UCSD-AML1 (cell line): ENCODE measurements around the gene TNFAIP8L1.
A peak's percentile ranks its signal among the peaks of the same experiment; 100 is the strongest.
"Not testable (repeated sequence)": the region's sequence is repeated elsewhere in the genome, so short reads cannot be mapped to it uniquely, and the experiment has no call there.

Experiments used
- DNase-seq: peaks from one replicate; lab custom pipeline; 2025; ENCODE audit not compliant: unreplicated experiment; lab: John Stamatoyannopoulos, UW

The TNFAIP8L1 gene

DNA sequence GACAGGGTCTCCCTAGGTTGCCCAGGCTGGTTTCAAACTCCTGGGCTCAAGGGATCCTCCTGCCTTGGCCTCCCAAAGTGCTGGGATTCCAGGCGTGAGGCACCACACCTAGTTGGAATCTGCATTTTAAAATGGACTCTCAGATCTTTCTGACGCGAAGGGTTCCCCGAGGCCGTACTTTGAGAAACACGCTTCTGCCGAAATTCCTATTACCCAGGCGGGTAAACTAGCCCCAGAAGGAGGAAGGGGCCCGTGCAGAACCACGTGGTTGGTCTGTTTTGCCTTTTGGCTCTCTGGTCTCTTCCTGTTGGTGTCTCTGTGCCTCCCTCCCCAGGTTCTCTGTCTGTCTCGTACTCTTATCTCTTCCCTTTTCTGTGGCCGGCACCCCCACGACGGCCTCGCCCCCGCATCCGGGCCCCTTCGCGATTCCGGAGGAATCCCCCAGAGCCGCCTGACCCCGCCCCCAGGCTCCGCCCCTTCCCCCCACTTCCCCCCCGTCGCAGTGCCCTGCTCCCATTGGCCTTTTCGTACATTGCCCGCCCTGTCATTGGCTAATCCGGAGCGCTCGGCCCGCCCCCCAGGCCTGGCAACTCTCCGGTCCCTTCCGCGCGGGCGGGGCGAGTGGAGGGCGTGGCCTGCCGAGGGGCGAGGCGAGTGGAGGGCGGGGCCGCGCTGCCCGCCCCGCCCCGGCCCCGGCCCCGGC, at the start of gene TNFAIP8L1:
TNFAIP8L1 (plus strand) TSS at position 689 of the 703 bp plus-strand sequence. CDS start 12,354 bp downstream, outside the sequence.
- peak; percentile 99 for DNase-seq

GRCh38 chr19:4589579-4590410, 49.5 kb upstream of the TNFAIP8L1 start:
- DNase-seq = peak; percentile 36

- DNase-seq = no peak
Measured at GRCh38 chr19:4590559-4590958, 48.8 kb upstream of the TNFAIP8L1 start.

DNA sequence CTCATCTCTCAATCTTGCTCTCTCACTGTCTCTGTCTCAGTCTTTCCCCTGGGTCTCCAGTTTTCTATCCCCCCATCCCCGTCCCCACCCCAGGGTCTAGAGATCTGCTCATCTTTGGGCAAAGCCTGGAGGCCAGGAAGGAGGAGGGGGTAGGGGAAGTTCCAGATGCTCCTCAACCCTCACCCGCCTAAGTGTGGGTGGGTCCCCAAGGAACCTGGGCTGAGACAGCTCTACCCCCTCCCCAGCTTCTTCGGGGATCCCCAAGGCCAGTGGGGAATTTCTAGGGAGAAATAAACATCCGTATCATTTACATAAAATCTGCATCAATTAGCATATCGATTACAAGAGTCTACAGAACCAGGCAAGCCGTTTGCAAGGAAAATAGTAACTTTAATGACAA, 48.0 kb upstream of the TNFAIP8L1 start:
- DNase-seq = no peak

GRCh38 chr19:4592445-4592844, 46.9 kb upstream of the TNFAIP8L1 start:
- no peak for DNase-seq

- no peak for DNase-seq
Measured at GRCh38 chr19:4593409-4593851, 45.9 kb upstream of the TNFAIP8L1 start.

DNA sequence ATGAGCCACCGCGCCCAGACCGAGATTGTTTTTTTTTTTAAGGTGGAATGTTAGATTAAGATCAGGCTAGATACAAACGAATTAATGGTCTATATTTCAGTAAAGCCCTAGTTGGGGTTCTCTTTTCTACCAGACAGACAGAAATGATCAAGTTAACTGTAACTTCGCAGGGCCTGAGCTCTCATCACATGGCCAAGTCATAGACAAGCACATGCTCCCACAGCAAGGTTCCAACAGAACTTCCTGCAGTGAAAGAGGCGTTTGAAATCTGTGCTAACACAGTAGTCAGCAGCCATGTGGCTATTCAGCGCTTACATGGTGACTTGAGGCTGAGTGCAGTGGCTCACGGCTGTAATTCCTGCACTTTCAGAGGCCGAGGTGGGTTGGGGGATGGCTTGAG, 45.1 kb upstream of the TNFAIP8L1 start:
- no peak for DNase-seq

- not testable (repeated sequence) for DNase-seq
Measured at GRCh38 chr19:4595158-4595557, 44.2 kb upstream of the TNFAIP8L1 start.

DNA sequence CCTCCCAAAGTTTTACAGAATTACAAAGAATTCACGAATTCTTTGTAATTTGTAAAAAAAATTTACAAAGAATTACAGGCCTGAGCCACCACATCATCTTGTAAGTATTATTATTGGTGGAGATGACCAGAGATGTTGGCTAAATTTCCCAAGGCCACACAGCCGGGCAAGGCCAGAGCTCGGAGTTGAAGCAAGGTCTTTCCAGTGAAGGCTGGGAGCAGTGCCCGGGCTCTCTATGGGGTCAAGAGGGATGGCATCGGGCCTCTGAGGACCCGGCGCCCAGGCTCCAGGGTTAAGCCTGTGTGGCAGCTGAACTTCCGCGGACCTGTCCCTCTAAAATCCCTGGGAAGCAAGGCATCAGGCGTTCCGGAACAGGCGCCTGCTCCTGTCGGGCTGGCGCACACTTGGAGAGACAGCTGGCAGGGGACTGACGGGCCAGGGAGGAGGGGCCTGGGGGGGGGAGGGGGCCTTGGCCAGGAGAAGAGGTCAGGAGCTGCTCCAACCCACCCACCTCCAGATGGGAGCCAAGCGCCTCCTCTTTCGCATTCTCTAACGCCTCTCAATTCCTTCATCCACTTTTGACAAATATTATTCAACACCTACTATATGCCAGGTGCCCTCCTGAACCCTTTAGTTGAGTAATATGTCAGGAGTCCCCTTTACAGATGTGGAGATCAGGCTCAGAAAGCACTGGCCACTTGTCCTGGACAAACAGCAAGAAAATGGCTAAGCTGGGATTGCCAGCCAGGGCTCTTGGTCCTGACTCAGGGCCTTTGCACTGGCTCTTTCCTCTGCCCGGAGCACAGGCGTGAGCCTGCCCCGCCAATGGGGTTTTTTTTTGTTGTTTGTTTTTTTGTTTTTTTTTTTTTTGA, 43.0 kb upstream of the TNFAIP8L1 start:
- no peak for DNase-seq

DNA sequence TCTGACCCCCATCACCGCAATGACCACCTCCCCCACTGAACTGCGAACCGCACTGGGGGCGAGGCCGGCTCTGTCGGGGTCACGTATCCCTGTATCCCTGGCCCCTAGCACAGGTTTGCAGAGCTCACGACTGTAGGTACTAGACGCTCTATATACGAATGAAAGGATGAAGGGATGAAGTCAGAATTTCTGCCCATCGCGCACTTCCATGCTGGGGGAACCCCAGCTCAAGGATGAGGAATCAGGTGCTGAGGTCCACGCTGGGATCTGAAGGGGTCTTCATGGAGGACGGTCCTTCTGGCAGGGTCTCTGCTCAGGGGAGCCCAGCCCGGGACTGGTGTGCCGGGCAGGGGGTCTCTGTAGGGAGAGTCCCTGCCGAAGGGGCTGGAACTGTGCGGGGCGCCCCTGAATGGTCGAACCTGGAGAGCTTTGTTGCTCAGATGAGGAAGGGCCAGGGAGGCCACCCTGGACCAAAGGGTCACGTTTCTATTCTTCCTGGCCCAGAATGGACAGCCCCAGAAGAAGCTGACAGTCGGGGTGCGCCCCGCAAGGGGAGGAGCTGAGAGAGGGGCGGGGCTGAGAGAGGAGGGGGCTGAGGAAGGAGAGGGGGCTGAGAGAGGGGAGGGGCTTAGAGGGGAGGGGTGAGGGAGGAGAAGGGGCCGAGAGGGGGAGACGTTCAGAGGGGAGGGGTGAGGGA, 41.9 kb upstream of the TNFAIP8L1 start:
- peak; percentile 78 for DNase-seq

DNA sequence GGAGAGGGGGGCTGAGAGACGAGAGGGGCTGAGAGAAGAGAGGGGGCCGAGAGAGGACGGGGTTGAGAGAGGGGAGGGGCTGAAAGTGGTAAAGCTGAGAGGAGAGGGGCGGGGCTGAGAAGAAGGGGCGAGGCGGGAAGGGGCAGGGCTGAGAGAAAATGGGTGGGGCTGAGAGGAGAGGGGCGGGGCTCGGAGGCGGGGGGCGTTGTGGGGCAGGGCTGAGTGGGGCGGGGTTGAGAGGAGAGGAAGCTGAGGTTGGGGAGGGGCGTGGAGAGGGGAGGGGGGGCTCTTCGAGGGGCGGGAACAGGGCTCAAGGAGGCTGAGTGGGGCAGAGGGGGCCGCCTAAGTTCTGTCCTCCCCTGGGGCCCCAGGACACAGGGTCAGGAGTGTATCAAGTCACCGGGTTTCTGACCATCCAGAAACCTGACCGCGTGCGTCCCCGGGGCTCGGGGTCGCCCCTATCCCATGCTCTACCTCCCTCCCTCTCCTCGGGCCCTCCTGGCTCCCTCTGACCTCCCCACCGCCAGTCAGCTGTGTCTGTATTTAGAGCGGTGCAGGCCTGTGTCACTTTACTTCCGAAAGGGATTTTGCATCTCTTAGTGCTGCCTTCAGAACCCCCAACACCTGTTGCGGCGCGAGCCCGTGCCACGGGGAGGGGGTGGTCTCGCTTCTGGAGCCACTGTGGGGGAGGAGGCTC, 41.2 kb upstream of the TNFAIP8L1 start:
- DNase-seq = peak; percentile 78

GRCh38 chr19:4598712-4599111, 40.6 kb upstream of the TNFAIP8L1 start:
- DNase-seq = no peak

DNA sequence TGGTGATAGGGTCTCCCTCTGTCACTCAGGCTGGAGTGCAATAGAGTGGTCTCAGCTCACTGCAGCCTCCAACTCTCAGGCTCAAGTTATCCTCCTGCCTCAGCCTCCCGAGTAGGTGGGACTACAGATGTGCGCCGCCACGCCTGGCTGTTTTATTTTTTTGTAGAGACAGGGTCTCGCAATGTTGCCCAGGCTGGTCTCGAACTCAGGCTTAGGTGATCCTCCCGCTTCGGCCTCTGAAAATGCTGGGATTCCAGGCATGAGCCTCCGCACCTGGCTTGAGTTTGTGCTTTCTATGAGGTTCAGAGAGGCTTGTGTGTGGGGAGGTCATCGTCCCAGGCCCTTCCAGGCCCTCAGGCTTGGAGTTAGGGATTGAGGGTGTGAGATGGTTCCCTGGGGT, 39.2 kb upstream of the TNFAIP8L1 start:
- no peak for DNase-seq

- DNase-seq = no peak
Measured at GRCh38 chr19:4600893-4601292, 38.4 kb upstream of the TNFAIP8L1 start.

GRCh38 chr19:4602173-4602788, 37.0 kb upstream of the TNFAIP8L1 start:
- DNase-seq = no peak

GRCh38 chr19:4602915-4603314, 36.4 kb upstream of the TNFAIP8L1 start:
- no peak for DNase-seq

GRCh38 chr19:4604912-4605311, 34.4 kb upstream of the TNFAIP8L1 start:
- no peak for DNase-seq

DNA sequence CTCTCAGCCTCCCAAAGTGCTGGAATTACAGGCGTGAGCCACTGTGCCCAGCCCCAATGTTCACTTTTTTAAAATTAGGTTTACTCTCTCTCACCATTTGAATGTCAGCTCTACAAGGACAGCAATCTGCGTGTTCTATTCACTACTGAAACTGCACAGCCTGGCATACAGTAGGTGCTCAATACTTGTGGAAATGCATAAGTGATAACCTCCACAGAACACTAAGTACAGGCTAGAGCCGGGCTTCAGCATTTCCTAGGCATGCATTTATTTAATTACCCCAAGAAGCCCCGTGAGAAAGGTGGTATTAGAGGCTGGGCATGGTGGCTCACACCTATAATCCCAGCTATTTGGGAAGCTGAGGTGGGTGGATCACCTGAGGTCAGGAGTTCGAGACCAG, 33.1 kb upstream of the TNFAIP8L1 start:
- no peak for DNase-seq

DNA sequence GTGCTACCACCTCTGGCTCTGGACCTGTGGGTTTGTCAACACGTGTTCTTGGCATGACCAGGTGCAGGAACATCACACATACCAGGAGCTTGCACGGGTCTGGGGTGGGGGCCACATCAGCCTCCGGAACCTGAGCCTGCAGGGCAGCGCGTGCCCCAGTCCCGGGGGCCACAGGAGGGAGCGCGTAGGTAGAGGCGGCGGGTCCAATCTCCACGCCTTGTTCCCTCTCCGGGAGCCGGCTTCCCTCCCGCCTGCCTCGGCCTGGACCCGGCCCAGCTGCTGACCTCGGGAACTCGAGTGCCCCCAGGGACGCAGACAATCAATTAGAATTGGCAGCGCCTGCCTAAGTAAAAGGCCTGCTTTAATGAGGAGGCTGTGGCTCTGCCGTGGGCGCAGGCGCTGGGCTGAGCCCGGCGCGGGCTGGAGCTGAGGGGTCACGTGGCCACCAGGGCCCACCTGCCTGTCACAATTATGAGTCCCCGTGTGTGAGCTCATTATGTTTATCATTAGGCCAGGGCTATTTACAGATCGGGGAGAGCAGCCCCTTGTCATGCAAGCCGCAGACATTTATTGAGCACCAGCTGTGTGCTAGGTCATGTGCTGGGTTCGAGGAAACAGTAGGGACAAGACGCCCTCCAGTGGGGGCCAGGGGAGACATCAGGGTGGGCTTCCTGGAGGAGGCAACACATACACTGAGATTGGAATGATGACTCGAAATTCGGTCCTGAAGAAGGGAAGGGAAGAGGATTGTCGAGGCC, 32.2 kb upstream of the TNFAIP8L1 start:
- no peak for DNase-seq
